B cell (primary cell): ENCODE measurements around the gene SLCO2B1.

Experiments used
- CTCF ChIP-seq: fragments of 200-600 bp; IDR thresholded peaks from one replicate; pipeline ENCODE4 v1.8.0; 2022; ENCODE audit warnings: antibody characterized with exemption, mild to moderate bottlenecking
- EZH2 ChIP-seq: IDR thresholded peaks from 2 replicates; pipeline ENCODE4 v1.6.1; 2012; ENCODE audit warnings: borderline replicate concordance, low read depth, mild to moderate bottlenecking, moderate library complexity, low read length; ENCODE audit not compliant: insufficient read depth, poor library complexity, severe bottlenecking

- no peak for TF ChIP-seq EZH2
- no peak for TF ChIP-seq CTCF
Measured at GRCh38 chr11:75233754-75234172, 82.9 kb downstream of the SLCO2B1 start.
